ENCODE results near the gene CREB3L1.

Gene CREB3L1

DNA sequence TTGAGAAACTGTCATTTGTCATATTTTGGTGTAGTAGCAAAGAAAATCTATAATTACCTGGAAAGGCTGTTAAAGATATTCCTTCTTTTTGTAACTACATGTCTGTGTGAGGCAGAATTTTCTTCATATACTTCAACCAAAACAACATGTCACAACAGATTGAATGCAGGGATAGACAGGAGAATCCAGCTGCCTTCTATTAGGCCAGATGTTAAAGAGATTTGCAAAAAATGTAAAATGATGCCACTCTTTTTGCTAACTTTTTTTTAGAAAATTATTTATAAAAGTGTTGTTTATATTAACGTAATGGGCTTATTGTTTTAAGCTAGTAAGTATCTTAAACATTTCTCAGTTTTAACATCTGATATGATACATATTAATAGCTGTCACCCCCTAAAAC is 82.5 kb downstream of the CREB3L1 start:
- TF ChIP-seq, protein P1, sequence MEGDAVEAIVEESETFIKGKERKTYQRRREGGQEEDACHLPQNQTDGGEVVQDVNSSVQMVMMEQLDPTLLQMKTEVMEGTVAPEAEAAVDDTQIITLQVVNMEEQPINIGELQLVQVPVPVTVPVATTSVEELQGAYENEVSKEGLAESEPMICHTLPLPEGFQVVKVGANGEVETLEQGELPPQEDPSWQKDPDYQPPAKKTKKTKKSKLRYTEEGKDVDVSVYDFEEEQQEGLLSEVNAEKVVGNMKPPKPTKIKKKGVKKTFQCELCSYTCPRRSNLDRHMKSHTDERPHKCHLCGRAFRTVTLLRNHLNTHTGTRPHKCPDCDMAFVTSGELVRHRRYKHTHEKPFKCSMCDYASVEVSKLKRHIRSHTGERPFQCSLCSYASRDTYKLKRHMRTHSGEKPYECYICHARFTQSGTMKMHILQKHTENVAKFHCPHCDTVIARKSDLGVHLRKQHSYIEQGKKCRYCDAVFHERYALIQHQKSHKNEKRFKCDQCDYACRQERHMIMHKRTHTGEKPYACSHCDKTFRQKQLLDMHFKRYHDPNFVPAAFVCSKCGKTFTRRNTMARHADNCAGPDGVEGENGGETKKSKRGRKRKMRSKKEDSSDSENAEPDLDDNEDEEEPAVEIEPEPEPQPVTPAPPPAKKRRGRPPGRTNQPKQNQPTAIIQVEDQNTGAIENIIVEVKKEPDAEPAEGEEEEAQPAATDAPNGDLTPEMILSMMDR (IDR thresholded peaks at IDR 0.05) = no peak

DNA sequence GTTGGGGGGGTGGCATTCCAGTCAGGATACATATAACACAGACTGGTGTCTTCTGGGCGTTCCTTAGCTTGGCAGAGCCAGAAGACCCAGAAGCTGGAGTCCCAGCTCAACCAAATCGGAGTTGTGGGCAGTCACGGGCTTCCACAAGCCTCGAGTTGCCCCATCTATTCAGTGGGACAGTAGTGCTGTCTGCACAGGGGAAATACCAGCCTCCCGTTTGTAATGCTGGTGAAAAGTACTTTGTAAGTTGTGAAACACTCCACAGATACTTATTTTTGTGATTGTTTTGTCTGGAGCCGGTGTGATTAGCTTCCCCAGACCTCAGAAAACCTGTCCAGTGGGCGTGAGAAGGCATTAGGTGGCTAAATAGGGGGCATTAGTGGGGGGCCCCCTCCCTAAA is 83.4 kb downstream of the CREB3L1 start:
- TF ChIP-seq, protein P1 (IDR thresholded peaks at IDR 0.05) = no peak

DNA sequence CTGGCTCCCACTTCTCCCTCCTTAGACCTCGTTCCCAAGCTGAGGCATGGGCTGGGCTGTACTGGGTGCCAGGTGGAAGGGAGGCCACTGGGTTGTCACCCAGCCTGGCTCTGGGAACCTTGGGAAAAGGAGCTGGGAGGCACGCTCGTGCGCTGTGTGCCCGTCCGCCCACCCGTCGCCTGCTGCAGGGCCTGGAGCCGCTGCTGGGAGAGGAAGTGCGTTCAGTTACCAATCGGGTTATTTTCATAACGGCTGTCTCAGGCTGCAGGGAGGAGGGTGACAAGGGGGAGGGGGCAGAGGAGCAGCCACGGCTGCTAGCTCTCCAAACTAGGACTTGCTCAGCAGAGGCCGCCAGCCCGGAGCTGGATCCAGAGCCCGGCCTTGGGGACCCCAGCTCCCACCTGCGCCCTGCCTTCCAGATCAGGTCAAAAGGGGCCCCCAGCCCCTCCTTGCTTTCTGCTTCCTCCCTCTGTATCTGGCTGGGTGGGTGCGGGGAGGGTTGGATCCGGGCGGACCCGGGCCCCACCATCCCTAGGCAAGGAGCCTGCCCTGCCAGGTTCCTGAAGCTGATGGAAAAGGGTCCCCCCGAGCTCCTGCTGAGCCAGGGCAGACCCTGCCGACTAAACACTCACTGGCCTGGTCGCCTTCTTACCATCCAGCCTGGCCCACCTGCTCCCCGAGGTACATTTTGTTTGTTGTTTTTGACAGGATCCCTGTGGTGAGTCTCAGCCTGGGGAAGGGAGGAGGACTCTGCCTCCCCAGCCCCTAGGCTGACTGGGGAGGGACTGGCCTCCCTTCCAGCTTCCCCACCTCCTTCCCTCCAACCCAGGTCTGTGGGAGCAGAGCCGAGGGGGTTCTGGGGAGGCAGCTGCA is 84.1 kb downstream of the CREB3L1 start:
- TF ChIP-seq, protein P1 (IDR thresholded peaks at IDR 0.05) = no peak

DNA sequence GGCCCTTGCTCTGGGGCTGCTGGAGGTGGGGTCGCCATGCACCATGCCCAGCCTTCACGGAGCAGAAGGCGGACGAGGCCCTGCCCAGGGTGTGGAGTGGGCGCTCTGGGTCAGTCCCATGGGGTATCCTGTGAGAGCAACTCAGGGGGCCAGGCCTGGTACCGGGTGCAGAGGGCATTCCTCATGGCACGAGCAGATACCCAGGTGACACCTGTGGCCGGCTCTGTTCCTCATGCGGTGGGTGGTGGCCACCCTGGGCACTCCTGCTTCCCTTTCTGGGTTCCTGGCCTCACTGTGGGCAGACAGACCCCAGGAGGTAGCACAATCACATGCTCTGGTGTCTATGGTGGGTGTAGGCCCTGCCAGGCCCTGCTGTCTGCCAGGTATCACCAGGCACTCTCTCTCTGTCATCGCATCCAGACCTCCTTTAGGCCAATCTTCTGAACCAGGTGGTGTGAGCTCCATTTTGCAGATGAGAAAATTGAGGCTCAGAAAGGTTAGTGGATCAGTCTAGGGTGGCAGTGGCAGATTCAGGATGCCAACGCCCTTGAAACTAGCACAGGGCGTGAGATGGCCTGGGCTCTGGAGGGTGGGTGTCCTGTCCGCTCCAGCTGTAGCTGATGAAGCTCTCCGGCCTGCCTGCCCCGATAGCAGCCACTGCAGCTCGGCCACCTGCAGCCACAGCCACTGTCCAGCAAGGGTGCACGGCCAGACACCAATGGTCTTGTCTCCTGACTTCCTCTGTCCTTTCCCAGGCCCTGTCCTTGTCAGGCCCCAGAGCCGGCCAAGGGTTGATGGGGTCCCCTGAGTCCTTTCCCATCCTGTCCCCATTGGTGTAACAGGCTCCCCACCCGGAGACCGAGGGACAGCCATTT is 84.9 kb downstream of the CREB3L1 start:
- TF ChIP-seq, protein P1 (IDR thresholded peaks at IDR 0.05) = no peak

DNA sequence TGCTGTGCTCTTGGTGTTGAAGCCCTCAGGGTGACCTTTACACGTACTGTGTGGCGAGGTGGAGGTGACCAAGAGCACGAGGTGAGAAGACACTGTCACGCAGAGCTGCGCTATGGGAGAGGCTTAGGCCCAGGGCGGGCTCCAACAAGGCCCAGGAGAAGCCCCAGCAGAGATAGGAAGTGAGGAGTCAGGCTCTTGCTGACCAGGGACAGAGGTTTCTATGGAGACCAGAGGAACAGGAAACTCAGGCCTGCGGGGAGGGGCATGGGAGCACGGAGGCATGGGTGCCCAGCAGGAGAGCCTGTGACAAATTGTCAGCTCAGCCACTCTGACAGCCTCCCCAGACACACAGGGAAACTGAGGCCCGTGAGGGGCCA is 85.6 kb downstream of the CREB3L1 start:
- TF ChIP-seq, protein P1 (IDR thresholded peaks at IDR 0.05) = no peak

DNA sequence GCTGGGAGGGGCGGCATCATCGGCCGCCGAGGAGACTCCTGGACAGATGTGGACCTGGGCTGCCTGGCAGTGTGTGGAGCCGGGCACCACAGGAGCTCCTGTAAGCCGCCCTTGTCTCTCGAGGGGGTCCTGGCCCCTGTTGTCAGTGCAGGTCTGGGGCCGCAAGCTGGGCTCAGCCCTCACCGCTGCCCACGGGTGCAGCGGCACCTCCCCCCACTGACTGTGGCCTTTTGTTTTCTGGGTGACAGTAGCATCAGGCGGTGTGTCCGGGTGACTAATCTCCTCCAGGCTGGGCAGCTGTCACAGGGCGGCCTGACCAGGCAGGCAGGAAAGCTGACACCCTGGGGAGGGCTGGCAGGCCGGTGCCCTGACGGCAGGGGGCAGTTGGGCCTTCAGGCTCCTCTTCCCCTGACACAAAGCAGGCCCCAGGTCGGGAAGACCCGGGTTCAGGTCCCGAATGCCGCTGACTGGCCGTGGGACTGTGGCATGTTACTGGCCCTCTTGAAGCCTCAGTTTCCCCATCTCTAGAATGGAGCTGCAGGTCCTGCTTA is 86.1 kb downstream of the CREB3L1 start:
- TF ChIP-seq, protein P1 (IDR thresholded peaks at IDR 0.05) = no peak

DNA sequence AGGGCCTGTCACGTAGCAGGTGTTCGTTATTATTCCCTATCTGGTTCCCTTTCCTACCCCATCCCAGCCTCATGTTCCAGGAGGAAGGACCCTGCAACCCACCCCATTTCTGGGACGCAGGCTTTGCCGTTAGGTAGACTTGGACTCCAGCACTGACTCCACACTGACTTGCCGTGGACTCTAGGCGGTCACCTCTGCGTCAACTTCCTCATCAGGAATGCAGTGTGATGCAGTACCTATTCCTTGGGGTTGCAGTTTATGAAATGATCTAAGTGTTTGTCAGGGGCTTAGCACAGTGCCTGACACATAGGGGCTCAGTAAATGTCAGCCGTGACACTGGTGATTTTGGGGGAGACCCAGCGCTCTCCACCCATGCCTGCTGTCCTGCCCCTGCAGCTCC is 86.6 kb downstream of the CREB3L1 start:
- TF ChIP-seq, protein P1 (IDR thresholded peaks at IDR 0.05) = no peak
